ENCODE data around the gene PHPT1. TPM values are rescaled to one million over a fixed set of nuclear protein-coding genes. Genes with fewer than 3 reads are reported as not detected.

The PHPT1 gene
- total RNA-seq, 5 donors from 2014 or later (not counting 1 experiment from before 2014, with no cell fraction given) = 23.3 to 56.8 (median 43.5) TPM

DNA sequence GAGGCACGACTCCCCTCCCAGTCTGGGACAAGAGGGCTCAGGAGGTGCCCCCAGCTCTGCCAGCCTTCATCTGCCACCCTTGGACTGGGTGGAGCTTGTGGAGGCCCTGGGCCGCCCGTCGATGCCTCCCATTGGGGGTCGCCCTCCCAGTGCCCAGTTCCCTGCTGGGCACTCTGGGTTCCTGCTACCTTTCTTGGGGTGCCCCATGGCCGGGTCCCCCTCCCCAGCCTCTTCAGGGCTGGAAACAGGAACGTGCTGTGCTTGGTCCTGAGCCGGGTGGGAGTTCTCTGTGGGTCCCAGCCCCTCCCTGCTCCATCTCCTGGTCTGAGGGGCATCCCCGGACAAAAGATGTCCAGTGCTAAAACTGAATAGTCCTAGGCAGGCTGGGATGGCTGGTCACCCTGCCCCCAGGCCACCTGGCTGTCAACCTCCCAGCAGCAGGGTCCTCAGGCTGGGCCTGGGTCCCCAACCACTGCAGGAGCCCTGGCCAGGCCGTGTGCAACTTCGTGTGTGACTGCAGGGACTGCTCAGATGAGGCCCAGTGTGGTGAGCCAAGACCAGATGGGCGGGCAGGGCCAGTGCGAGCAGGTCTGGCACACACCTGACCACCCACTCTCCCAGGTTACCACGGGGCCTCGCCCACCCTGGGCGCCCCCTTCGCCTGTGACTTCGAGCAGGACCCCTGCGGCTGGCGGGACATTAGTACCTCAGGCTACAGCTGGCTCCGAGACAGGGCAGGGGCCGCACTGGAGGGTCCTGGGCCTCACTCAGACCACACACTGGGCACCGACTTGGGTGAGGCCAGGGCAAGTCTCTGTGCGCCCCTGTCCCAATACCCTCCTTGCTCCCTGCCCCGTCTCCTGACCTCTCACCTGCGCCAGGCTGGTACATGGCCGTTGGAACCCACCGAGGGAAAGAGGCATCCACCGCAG lies 3.7 kb downstream of the PHPT1 start:
- Mint-ChIP-seq H3K27me3 (peaks cover 1 to 4% of the 10 kb centered on the region in 2 donors), H3K27ac (no peak overlapping the region)
- POLR2A ChIA-PET = no interaction called here

DNA sequence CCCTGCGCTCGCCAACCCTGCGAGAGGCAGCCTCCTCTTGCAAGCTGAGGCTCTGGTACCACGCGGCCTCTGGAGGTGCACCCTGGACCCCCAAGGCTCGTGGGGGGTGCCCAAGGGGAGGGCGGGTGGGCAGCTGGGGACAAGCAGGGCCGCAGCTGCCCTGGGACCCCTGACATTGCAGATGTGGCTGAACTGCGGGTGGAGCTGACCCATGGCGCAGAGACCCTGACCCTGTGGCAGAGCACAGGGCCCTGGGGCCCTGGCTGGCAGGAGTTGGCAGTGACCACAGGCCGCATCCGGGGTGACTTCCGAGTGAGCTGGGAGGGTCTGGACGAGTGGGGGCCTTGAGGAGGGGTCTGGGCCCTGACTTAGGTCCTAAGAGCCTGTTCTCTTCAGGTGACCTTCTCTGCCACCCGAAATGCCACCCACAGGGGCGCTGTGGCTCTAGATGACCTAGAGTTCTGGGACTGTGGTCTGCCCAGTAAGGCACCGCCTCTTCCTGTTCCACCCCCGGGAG lies 4.4 kb downstream of the PHPT1 start:
- peaks cover 0 to 2% of the 10 kb centered on the region in 2 donors for H3K27me3 Mint-ChIP-seq
- H3K4me1 ChIP-seq (ENCODE audit: control insufficient read depth in 1 of 2, extremely low read depth in 1 of 2, insufficient read depth in 2 of 2, low read length in 2 of 2) = peaks cover 3 to 21% of the 10 kb centered on the region in 2 experiments
- H3K4me3 ChIP-seq (ENCODE audit: control insufficient read depth in 1 of 2, extremely low read depth in 1 of 2, low read length in 1 of 2) = no peak overlapping the region
- ChIA-PET POLR2A (no interaction called here), CTCF (no interaction called here)
- H3K4me1 Mint-ChIP-seq = peaks cover 0 to 8% (median 4%) of the 10 kb centered on the region in 3 donors
- WGBS (ENCODE audit: insufficient coverage) = 84% methylated on average over 14 of the region's 18 CpGs
- H3K27ac Mint-ChIP-seq = no peak overlapping the region
- no peaks in the 10 kb centered on the region for H3K27me3 ChIP-seq (replicated peaks in 1 of 2; ENCODE audit: control insufficient read depth in 2 of 2, extremely low read depth in 1 of 2, insufficient read depth in 2 of 2, low read length in 1 of 2)
- H3K36me3 Mint-ChIP-seq = no peaks in the 10 kb centered on the region
- no peak overlapping the region for H3K27ac ChIP-seq (ENCODE audit: low read length)
- no peaks in the 10 kb centered on the region for H3K9me3 Mint-ChIP-seq
- ATAC-seq (replicated peaks in 1 of 4) (no peak), DNase-seq (no peak)
- peaks cover 0 to 2% of the 10 kb centered on the region in 2 donors for H3K36me3 ChIP-seq (ENCODE audit: control insufficient read depth in 2 of 2, extremely low read depth in 1 of 2, insufficient read depth in 1 of 2, low read length in 1 of 2)
- no peaks in the 10 kb centered on the region for H3K9me3 ChIP-seq
- H3K4me3 Mint-ChIP-seq = no peak overlapping the region

More for the DNA sequence above, 3.7 kb downstream of the PHPT1 start:
- 86% methylated on average over 29 of the region's 29 CpGs for WGBS (ENCODE audit: insufficient coverage)
- Histone ChIP-seq H3K4me3 (ENCODE audit: control insufficient read depth in 1 of 2, extremely low read depth in 1 of 2, low read length in 1 of 2) (no peak overlapping the region), H3K4me1 (ENCODE audit: control insufficient read depth in 1 of 2, extremely low read depth in 1 of 2, insufficient read depth in 2 of 2, low read length in 2 of 2) (peaks cover 7 to 28% of the 10 kb centered on the region in 2 experiments), H3K36me3 (ENCODE audit: control insufficient read depth in 2 of 2, extremely low read depth in 1 of 2, insufficient read depth in 1 of 2, low read length in 1 of 2) (peaks cover 0 to 2% of the 10 kb centered on the region in 2 donors), H3K27ac (ENCODE audit: low read length) (no peak overlapping the region), H3K9me3 (no peaks in the 10 kb centered on the region), H3K27me3 (replicated peaks in 1 of 2; ENCODE audit: control insufficient read depth in 2 of 2, extremely low read depth in 1 of 2, insufficient read depth in 2 of 2, low read length in 1 of 2) (peaks cover 0 to 5% of the 10 kb centered on the region in 2 experiments)
- no peaks in the 10 kb centered on the region for H3K36me3 Mint-ChIP-seq
- H3K4me1 Mint-ChIP-seq = peaks cover 2 to 10% (median 6%) of the 10 kb centered on the region in 3 donors
- ATAC-seq (replicated peaks in 1 of 4) (no peak), DNase-seq (no peak)
- no peak overlapping the region for H3K4me3 Mint-ChIP-seq
- CTCF ChIA-PET = no interaction called here
- H3K9me3 Mint-ChIP-seq = no peaks in the 10 kb centered on the region

DNA sequence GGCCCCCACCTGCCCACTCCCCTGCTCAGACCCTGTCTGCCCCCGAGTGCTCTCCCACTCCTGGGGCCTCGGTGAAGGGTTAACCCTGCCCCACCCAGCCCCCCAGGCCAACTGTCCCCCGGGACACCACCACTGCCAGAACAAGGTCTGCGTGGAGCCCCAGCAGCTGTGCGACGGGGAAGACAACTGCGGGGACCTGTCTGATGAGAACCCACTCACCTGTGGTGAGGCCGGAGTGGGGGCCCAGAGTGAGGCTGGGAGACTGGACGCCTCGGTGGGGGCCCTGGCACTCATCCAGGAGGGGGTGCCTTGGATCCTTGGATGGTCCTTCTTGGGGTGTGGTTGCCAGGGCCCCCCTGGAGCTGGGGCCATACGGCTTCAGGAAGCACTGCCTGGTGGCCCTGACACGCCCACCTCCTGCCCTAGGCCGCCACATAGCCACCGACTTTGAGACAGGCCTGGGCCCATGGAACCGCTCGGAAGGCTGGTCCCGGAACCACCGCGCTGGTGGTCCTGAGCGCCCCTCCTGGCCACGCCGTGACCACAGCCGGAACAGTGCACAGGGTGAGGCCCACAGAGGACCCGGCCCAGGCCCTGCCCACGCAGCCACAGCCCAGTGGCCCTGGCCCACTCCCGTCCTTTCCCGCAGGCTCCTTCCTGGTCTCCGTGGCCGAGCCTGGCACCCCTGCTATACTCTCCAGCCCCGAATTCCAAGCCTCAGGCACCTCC lies 5.1 kb downstream of the PHPT1 start:
- Mint-ChIP-seq H3K4me1 (peaks cover 0 to 5% (median 3%) of the 10 kb centered on the region in 3 donors), H3K4me3 (no peak overlapping the region), H3K36me3 (no peaks in the 10 kb centered on the region), H3K27me3 (no peaks in the 10 kb centered on the region), H3K27ac (no peak overlapping the region), H3K9me3 (no peaks in the 10 kb centered on the region)
- no peak overlapping the region for H3K27ac ChIP-seq (ENCODE audit: low read length)
- no peak for ATAC-seq (replicated peaks in 1 of 4)
- no peak overlapping the region for H3K4me3 ChIP-seq (ENCODE audit: control insufficient read depth in 1 of 2, extremely low read depth in 1 of 2, low read length in 1 of 2)
- H3K4me1 ChIP-seq (ENCODE audit: control insufficient read depth in 1 of 2, extremely low read depth in 1 of 2, insufficient read depth in 2 of 2, low read length in 2 of 2) = peaks cover 3 to 16% of the 10 kb centered on the region in 2 experiments
- no peaks in the 10 kb centered on the region for H3K27me3 ChIP-seq (replicated peaks in 1 of 2; ENCODE audit: control insufficient read depth in 2 of 2, extremely low read depth in 1 of 2, insufficient read depth in 2 of 2, low read length in 1 of 2)
- DNase-seq = peak in 1 of 35 experiments; percentile 2
- no peaks in the 10 kb centered on the region for H3K9me3 ChIP-seq
- ChIA-PET CTCF (no interaction called here), POLR2A (no interaction called here)
- H3K36me3 ChIP-seq (ENCODE audit: control insufficient read depth in 2 of 2, extremely low read depth in 1 of 2, insufficient read depth in 1 of 2, low read length in 1 of 2) = peaks cover 0 to 2% of the 10 kb centered on the region in 2 donors
- WGBS (ENCODE audit: insufficient coverage) = 87% methylated on average over 23 of the region's 30 CpGs

DNA sequence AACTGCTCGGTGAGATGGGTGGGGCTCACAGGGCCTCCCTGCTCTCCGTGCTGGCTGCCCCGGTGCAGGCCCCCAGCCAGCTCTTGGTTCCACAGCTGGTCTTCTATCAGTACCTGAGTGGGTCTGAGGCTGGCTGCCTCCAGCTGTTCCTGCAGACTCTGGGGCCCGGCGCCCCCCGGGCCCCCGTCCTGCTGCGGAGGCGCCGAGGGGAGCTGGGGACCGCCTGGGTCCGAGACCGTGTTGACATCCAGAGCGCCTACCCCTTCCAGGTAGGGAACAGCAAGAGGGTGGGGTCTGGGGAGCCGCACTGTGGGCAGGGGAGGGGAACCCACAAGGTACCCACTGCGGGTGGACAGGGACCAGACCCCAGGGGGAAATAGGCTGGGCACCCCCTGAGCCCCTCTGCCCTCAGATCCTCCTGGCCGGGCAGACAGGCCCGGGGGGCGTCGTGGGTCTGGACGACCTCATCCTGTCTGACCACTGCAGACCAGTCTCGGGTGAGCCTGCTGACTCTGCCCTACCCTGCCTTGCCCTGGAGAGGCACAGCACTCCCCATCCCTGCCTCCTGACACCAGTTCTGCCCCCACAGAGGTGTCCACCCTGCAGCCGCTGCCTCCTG lies 5.7 kb downstream of the PHPT1 start:
- no peak overlapping the region for H3K4me3 Mint-ChIP-seq
- no peaks in the 10 kb centered on the region for H3K27me3 Mint-ChIP-seq
- ChIA-PET CTCF (no interaction called here), POLR2A (no interaction called here)
- H3K4me3 ChIP-seq (ENCODE audit: control insufficient read depth in 1 of 2, extremely low read depth in 1 of 2, low read length in 1 of 2) = no peak overlapping the region
- WGBS (ENCODE audit: insufficient coverage) = 87% methylated on average over 10 of the region's 23 CpGs
- H3K27ac Mint-ChIP-seq = no peak overlapping the region
- DNase-seq (peak in 1 of 35 experiments; percentile 1), ATAC-seq (replicated peaks in 1 of 4) (no peak)
- H3K9me3 Mint-ChIP-seq = no peaks in the 10 kb centered on the region
- H3K9me3 ChIP-seq = no peaks in the 10 kb centered on the region
- no peaks in the 10 kb centered on the region for H3K27me3 ChIP-seq (replicated peaks in 1 of 2; ENCODE audit: control insufficient read depth in 2 of 2, extremely low read depth in 1 of 2, insufficient read depth in 2 of 2, low read length in 1 of 2)
- no peak overlapping the region for H3K27ac ChIP-seq (ENCODE audit: low read length)
- H3K36me3 Mint-ChIP-seq = no peaks in the 10 kb centered on the region
- H3K36me3 ChIP-seq (ENCODE audit: control insufficient read depth in 2 of 2, extremely low read depth in 1 of 2, insufficient read depth in 1 of 2, low read length in 1 of 2) = peaks cover 0 to 2% of the 10 kb centered on the region in 2 donors
- peaks cover 2 to 12% of the 10 kb centered on the region in 2 experiments for H3K4me1 ChIP-seq (ENCODE audit: control insufficient read depth in 1 of 2, extremely low read depth in 1 of 2, insufficient read depth in 2 of 2, low read length in 2 of 2)
- H3K4me1 Mint-ChIP-seq = peaks cover 0 to 2% (median 0%) of the 10 kb centered on the region in 3 donors

DNA sequence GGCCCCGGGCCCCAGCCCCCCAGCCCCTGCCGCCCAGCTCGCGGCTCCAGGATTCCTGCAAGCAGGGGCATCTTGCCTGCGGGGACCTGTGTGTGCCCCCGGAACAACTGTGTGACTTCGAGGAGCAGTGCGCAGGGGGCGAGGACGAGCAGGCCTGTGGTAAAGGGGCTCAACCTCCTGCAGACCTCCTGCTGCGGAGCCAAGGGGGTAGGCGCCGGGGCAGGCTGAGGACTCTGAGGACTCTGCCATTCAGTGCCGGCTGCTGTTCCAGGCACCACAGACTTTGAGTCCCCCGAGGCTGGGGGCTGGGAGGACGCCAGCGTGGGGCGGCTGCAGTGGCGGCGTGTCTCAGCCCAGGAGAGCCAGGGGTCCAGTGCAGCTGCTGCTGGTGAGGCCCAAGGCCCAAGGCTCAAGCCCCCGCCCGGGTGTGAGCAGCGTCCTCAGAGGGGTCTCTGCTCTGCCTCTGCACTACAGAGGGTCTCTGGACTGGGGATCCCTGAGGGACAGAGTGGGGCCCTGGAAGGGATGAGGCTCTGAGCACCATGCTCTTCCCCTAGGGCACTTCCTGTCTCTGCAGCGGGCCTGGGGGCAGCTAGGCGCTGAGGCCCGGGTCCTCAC lies 6.4 kb downstream of the PHPT1 start:
- DNase-seq (no peak), ATAC-seq (replicated peaks in 1 of 4) (no peak)
- no peaks in the 10 kb centered on the region for H3K9me3 ChIP-seq
- Mint-ChIP-seq H3K36me3 (no peaks in the 10 kb centered on the region), H3K4me3 (no peak overlapping the region), H3K27ac (no peak overlapping the region), H3K27me3 (no peaks in the 10 kb centered on the region), H3K9me3 (no peaks in the 10 kb centered on the region), H3K4me1 (no peaks in the 10 kb centered on the region)
- H3K4me1 ChIP-seq (ENCODE audit: control insufficient read depth in 1 of 2, extremely low read depth in 1 of 2, insufficient read depth in 2 of 2, low read length in 2 of 2) = peaks cover 0 to 6% of the 10 kb centered on the region in 2 experiments
- H3K4me3 ChIP-seq (ENCODE audit: control insufficient read depth in 1 of 2, extremely low read depth in 1 of 2, low read length in 1 of 2) = no peak overlapping the region
- CTCF ChIA-PET = no interaction called here
- POLR2A ChIA-PET = no interaction called here
- WGBS (ENCODE audit: insufficient coverage) = 82% methylated on average over 18 of the region's 26 CpGs
- peaks cover 0 to 3% of the 10 kb centered on the region in 2 donors for H3K36me3 ChIP-seq (ENCODE audit: control insufficient read depth in 2 of 2, extremely low read depth in 1 of 2, insufficient read depth in 1 of 2, low read length in 1 of 2)
- no peaks in the 10 kb centered on the region for H3K27me3 ChIP-seq (replicated peaks in 1 of 2; ENCODE audit: control insufficient read depth in 2 of 2, extremely low read depth in 1 of 2, insufficient read depth in 2 of 2, low read length in 1 of 2)
- no peak overlapping the region for H3K27ac ChIP-seq (ENCODE audit: low read length)

DNA sequence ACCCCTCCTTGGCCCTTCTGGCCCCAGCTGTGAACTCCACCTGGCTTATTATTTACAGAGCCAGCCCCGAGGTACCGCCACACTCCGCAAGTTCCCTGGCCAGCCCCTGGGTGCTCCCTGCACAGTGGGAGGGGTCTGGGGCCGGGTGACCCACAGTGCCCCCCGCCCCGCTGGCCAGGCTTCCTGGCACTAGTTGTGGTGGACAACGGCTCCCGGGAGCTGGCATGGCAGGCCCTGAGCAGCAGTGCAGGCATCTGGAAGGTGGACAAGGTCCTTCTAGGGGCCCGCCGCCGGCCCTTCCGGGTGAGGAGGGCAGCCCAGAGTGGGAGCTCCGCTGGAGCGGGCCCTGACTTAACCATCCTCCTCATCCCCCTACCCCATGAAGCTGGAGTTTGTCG lies 6.9 kb downstream of the PHPT1 start:
- Mint-ChIP-seq H3K4me1 (no peaks in the 10 kb centered on the region), H3K36me3 (no peaks in the 10 kb centered on the region), H3K9me3 (no peaks in the 10 kb centered on the region), H3K27ac (no peak overlapping the region), H3K27me3 (no peaks in the 10 kb centered on the region), H3K4me3 (no peak overlapping the region)
- no peak for DNase-seq
- H3K36me3 ChIP-seq (ENCODE audit: control insufficient read depth in 2 of 2, extremely low read depth in 1 of 2, insufficient read depth in 1 of 2, low read length in 1 of 2) = peaks cover 4 to 7% of the 10 kb centered on the region in 2 donors
- 85% methylated on average over 8 of the region's 15 CpGs for WGBS (ENCODE audit: insufficient coverage)
- ChIA-PET POLR2A (no interaction called here), CTCF (no interaction called here)
- no peaks in the 10 kb centered on the region for H3K27me3 ChIP-seq (replicated peaks in 1 of 2; ENCODE audit: control insufficient read depth in 2 of 2, extremely low read depth in 1 of 2, insufficient read depth in 2 of 2, low read length in 1 of 2)
- no peaks in the 10 kb centered on the region for H3K9me3 ChIP-seq
- ATAC-seq (replicated peaks in 1 of 4) = no peak
- H3K27ac ChIP-seq (ENCODE audit: low read length) = no peak overlapping the region
- H3K4me3 ChIP-seq (ENCODE audit: control insufficient read depth in 1 of 2, extremely low read depth in 1 of 2, low read length in 1 of 2) = no peak overlapping the region
- H3K4me1 ChIP-seq (ENCODE audit: control insufficient read depth in 1 of 2, extremely low read depth in 1 of 2, insufficient read depth in 2 of 2, low read length in 2 of 2) = peaks cover 0 to 3% of the 10 kb centered on the region in 2 experiments
